K562 (cell line): Measurements from ENCODE around the gene TAS2R42.

Source experiments
- BACH1 ChIP-seq: fragments of 200-800 bp; sonication (Bioruptor generic); IDR thresholded peaks from 2 replicates; pipeline ENCODE4 v1.6.1; 2016; ENCODE audit warnings: missing genetic modification characterization, missing compliant biosample characterization
- CBX8 ChIP-seq: fragments of 200-600 bp; sonication (generic); IDR thresholded peaks from 2 replicates; pipeline ENCODE4 v1.6.1; 2012; ENCODE audit warnings: borderline replicate concordance, mixed run types, low read depth, mild to moderate bottlenecking, moderate library complexity, mixed read lengths, low read length, control low read depth, inconsistent platforms; ENCODE audit not compliant: poor library complexity, severe bottlenecking; ENCODE audit errors: extremely low read depth
- CTCF ChIP-seq, 3 experiments: IDR thresholded peaks in 2 of 3; conservative IDR thresholded peaks in 1 of 3; 2 replicates each; pipeline ENCODE4 v1.5.1; 2011 to 2012; ENCODE audit warnings: low read length in 3 of 3, mild to moderate bottlenecking in 3 of 3, control low read depth in 2 of 3, improper control_type of control experiment in 1 of 3, inconsistent platforms in 1 of 3, low read depth in 1 of 3, mixed read lengths in 1 of 3, moderate library complexity in 1 of 3; ENCODE audit not compliant: insufficient read depth in 2 of 3
- MAZ ChIP-seq, 2 experiments: fragments of 450-650 bp in 1 of 2; sonication (generic) in 1 of 2; formaldehyde crosslinking; IDR thresholded peaks in 1 of 2; conservative IDR thresholded peaks in 1 of 2; 2 replicates each; pipeline versions ENCODE4 v1.4.0 to v1.5.0; 2020; ENCODE audit warnings: mild to moderate bottlenecking in 1 of 2, missing genetic modification reagents in 1 of 2
- NBN ChIP-seq: fragments of 450-650 bp; IDR thresholded peaks from 2 replicates; pipeline ENCODE4 v1.6.1; 2016; ENCODE audit warnings: low read depth, mild to moderate bottlenecking
- POLR2AphosphoS5 ChIP-seq: IDR thresholded peaks from 2 replicates; pipeline ENCODE4 v1.6.1; 2011; ENCODE audit warnings: mild to moderate bottlenecking, low read depth, low read length, moderate library complexity; ENCODE audit not compliant: control insufficient read depth, insufficient read depth
- ZBTB2 ChIP-seq: fragments of 450-650 bp; IDR thresholded peaks from 2 replicates; pipeline ENCODE4 v1.6.1; 2016; ENCODE audit warnings: antibody characterized with exemption

- TF ChIP-seq POLR2AphosphoS5: no peak
- no peak for TF ChIP-seq CTCF (IDR thresholded peaks at IDR 0.05 in 2 of 3, conservative IDR thresholded peaks at IDR 0.05 in 1 of 3; ENCODE audit: insufficient read depth in 2 of 3, low read depth in 1 of 3, low read length in 3 of 3)
- TF ChIP-seq MAZ (CRISPR knock-in tag; conservative IDR thresholded peaks at IDR 0.05 in 1 of 2, IDR thresholded peaks at IDR 0.05 in 1 of 2): no peak
- TF ChIP-seq CBX8: no peak
- no peak for TF ChIP-seq ZBTB2
- no peak for TF ChIP-seq NBN
- TF ChIP-seq BACH1 (tag): no peak
Measured at GRCh38 chr12:11143352-11143751, 43.4 kb downstream of the TAS2R42 start.
